HT1080 (cell line): ENCODE results near the gene NODAL. TPM values are rescaled to one million over a fixed set of nuclear protein-coding genes. Genes with fewer than 3 reads are reported as not detected.
A peak's percentile ranks its signal among the peaks of the same experiment; 100 is the strongest.

Source experiments
- DNase-seq: peaks from one replicate; pipeline ENCODE4 v3.0.0-alpha.2; 2015; ENCODE audit warnings: low read depth
- total RNA-seq: library from RNA; depleted of rRNA; stranded (reverse); fragments of >200 nt; shearing (Covaris generic); gene quantifications from 2 replicates; pipeline ENCODE4 v1.2.3, GENCODE V29; 2014

Gene NODAL
- total RNA-seq, 1 experiment from 2014 or later = not detected

GRCh38 chr10:70465278-70465677 lies 23.8 kb upstream of the NODAL start:
- no peak for DNase-seq

- peak; percentile 51 for DNase-seq
Observed at GRCh38 chr10:70462349-70462984, 21.0 kb upstream of the NODAL start.

- peak; percentile 49 for DNase-seq
Observed at GRCh38 chr10:70461397-70462348, 20.2 kb upstream of the NODAL start.

- DNase-seq = no peak
Observed at GRCh38 chr10:70459774-70460490, 18.5 kb upstream of the NODAL start.

GRCh38 chr10:70459061-70459773 lies 17.7 kb upstream of the NODAL start:
- DNase-seq = no peak

GRCh38 chr10:70458329-70459060 lies 17.0 kb upstream of the NODAL start:
- DNase-seq = peak; percentile 70

GRCh38 chr10:70457759-70458305 lies 16.4 kb upstream of the NODAL start:
- no peak for DNase-seq

GRCh38 chr10:70456164-70456563 lies 14.7 kb upstream of the NODAL start:
- DNase-seq = no peak

GRCh38 chr10:70455213-70455630 lies 13.7 kb upstream of the NODAL start:
- no peak for DNase-seq

GRCh38 chr10:70448236-70448635 lies 6.8 kb upstream of the NODAL start:
- no peak for DNase-seq

- no peak for DNase-seq
Observed at GRCh38 chr10:70445718-70446657, 4.5 kb upstream of the NODAL start.

GRCh38 chr10:70444744-70445143 lies 3.3 kb upstream of the NODAL start:
- no peak for DNase-seq

GRCh38 chr10:70442332-70442988 lies 979 bp upstream of the NODAL start:
- no peak for DNase-seq

- no peak for DNase-seq
Observed at GRCh38 chr10:70441895-70442309, 421 bp upstream of the NODAL start.

- DNase-seq = no peak
Observed at GRCh38 chr10:70440296-70441160, 953 bp downstream of the NODAL start.

- no peak for DNase-seq
Observed at GRCh38 chr10:70437721-70438120, 3.8 kb downstream of the NODAL start.

- DNase-seq = no peak
Observed at GRCh38 chr10:70435241-70436085, 6.0 kb downstream of the NODAL start.
